ENCODE measurements around the gene ITPR1.

The ITPR1 gene

DNA sequence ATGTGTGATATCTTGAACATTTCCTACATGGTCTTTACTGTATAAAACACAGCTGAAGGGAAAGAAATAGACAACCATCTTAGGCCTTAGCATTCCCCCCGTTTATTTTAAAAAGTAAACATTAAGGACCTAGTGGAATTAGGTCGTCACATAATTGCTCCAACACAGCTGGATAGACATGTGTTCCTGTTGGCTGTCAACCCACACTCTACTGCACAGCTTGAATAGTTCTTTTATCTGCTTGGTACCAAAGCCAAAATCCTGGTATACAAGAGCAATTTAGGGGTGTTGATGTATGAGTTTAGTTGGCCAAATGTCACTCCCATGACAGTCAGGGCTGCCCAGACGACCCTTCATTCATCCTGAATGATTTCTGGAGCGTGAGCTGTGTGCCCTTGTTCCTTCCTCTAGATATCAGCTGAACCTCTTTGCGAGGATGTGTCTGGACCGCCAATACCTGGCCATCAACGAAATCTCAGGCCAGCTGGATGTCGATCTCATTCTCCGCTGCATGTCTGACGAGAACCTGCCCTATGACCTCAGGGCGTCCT lies 179.7 kb downstream of the ITPR1 start:
- no peak for DNase-seq (ENCODE audit: low spot score in 2 of 2)
- H3K27me3 ChIP-seq (ENCODE audit: low read depth) = no peaks in the 10 kb centered on the region
- no peaks in the 10 kb centered on the region for H3K4me1 ChIP-seq
- H3K9me3 ChIP-seq = no peaks in the 10 kb centered on the region
- no peak overlapping the region for H3K4me3 ChIP-seq
- in situ Hi-C loops (cut with MboI; ENCODE audit: low sequenced_read_pairs) = no loop called here
- no peaks in the 10 kb centered on the region for H3K36me3 ChIP-seq (replicated peaks)

DNA sequence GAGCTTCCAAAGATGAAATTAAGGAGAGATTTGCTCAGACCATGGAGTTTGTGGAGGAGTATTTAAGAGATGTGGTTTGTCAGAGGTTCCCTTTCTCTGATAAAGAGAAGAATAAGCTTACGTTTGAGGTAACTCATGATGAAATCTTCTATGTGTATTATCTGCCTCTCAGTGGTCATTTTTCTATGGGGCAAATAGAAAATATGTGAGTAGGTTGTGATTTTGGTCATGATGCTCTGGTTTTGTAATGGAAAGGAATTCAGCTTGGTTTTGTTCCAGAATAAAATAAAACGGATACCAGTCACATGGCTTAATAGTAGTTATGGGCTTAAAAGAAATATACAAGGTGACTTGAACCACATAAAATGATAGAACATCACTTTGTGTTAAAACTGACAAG lies 181.1 kb downstream of the ITPR1 start:
- H3K27me3 ChIP-seq (ENCODE audit: low read depth) = no peaks in the 10 kb centered on the region
- DNase-seq (ENCODE audit: low spot score in 2 of 2) = no peak
- H3K36me3 ChIP-seq (replicated peaks) = no peaks in the 10 kb centered on the region
- in situ Hi-C loops (cut with MboI; ENCODE audit: low sequenced_read_pairs) = no loop called here
- H3K9me3 ChIP-seq = no peaks in the 10 kb centered on the region
- no peak overlapping the region for H3K4me3 ChIP-seq
- H3K4me1 ChIP-seq = no peaks in the 10 kb centered on the region

DNA sequence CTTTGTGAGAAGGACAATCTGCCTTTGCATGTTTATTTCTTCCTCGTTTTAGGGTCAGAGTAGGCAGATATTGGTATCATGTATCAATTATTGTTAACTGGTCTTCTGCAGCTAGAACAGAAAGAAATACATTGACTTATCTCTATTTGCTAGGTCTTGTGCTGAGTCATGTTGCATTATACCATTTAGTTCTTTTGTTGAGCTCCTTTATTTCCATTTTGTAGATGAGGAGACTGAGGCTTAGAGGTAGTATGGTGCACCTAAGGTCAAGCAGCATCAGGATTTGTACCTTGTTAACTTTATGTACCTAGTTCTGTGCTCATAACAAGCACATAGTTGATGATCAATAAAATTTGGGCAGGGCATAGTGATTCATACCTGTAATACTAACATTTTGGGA lies 182.6 kb downstream of the ITPR1 start:
- no peak for DNase-seq (ENCODE audit: low spot score in 2 of 2)
- H3K4me3 ChIP-seq = no peak overlapping the region
- H3K27me3 ChIP-seq (ENCODE audit: low read depth) = no peaks in the 10 kb centered on the region
- H3K36me3 ChIP-seq (replicated peaks) = no peaks in the 10 kb centered on the region
- H3K9me3 ChIP-seq = no peaks in the 10 kb centered on the region
- in situ Hi-C loops (cut with MboI; ENCODE audit: low sequenced_read_pairs) = no loop called here
- no peaks in the 10 kb centered on the region for H3K4me1 ChIP-seq

DNA sequence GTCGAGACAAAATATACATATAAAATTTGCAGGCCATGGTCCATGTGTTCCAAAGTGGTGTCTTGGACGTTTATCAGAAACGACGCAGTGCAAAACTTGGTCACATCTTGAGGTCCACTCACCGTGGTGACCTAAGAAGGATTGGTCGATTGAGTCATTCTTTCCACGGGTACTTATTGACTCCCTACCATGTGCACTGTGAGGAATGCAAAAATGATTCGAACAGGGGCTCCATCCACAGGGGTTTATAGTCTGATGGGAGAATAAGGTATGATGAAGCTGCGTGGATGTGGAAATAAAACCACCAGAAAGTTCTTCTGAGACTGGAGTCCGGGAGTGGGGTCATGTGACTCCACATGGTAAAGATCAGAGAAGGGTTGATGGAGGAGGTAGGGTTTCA lies 185.2 kb downstream of the ITPR1 start:
- Histone ChIP-seq H3K27me3 (ENCODE audit: low read depth) (no peaks in the 10 kb centered on the region), H3K4me1 (no peaks in the 10 kb centered on the region), H3K9me3 (no peaks in the 10 kb centered on the region), H3K4me3 (no peak overlapping the region), H3K36me3 (replicated peaks) (no peaks in the 10 kb centered on the region)
- in situ Hi-C loops (cut with MboI; ENCODE audit: low sequenced_read_pairs) = no loop called here
- DNase-seq (ENCODE audit: low spot score in 2 of 2) = no peak

DNA sequence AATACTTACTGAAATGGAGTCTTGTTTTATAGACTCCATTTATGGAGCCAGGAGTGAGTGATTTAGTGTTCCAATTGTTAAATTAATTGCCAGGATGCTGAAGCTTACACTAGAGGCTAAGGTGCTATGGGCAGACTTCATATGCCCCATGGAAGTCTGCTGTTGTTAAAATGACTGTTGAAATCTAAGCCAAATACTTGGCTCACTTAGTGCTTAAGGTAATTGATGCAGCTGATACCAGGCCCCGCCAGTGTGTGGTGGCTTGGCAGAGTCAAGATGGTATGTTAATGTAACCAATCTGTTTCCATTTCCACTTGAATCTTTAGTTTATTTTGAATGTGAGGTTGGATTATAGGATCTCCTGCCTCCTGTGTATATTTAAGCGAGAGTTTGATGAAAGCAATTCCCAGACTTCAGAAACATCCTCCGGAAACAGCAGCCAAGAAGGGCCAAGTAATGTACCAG lies 187.1 kb downstream of the ITPR1 start:
- Histone ChIP-seq H3K9me3 (no peaks in the 10 kb centered on the region), H3K4me3 (no peak overlapping the region), H3K27me3 (ENCODE audit: low read depth) (no peaks in the 10 kb centered on the region), H3K36me3 (replicated peaks) (no peaks in the 10 kb centered on the region), H3K4me1 (no peaks in the 10 kb centered on the region)
- DNase-seq (ENCODE audit: low spot score in 2 of 2) = no peak
- in situ Hi-C loops (cut with MboI; ENCODE audit: low sequenced_read_pairs) = no loop called here

DNA sequence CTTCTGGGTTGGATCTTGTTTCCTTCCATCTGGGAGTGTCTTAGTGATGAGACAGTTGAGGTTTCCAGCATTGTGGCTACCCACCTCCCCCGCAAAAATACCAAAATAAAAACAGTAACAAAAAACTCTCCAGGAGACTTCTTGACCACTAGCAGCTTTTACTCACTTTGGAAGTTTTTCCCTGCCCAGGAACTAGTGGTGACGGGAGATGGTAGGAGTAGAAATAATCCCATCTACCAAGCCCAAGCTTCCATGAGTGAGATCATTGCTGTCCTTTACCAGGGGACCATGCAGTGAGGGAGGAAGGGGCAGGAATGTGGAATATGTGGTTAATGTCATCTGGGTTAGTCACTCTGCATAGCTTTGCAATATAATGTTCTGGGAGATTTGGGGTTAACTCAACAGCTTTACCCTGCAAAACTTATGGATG lies 187.7 kb downstream of the ITPR1 start:
- in situ Hi-C loops (cut with MboI; ENCODE audit: low sequenced_read_pairs) = no loop called here

DNA sequence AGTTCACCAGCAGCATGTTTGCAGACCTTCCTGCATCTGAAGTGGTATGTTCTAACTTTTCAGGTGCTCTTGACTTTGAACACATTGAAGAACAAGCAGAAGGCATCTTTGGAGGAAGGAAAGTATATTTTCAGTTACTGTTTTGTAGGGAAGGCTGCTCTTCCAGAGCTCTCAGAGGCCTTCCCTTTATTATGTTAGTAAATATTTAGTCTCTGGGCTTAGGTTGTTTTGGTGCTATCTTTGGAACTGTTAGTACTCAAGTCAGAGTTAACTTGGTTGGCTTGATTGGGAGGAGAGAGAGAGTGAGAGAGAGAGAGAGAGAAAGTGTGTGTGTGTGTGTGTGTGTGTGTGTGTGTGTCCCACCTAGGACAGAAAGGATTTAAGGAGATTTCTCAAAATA lies 188.2 kb downstream of the ITPR1 start:
- Histone ChIP-seq H3K4me3 (no peak overlapping the region), H3K27me3 (ENCODE audit: low read depth) (no peaks in the 10 kb centered on the region), H3K4me1 (no peaks in the 10 kb centered on the region), H3K36me3 (replicated peaks) (no peaks in the 10 kb centered on the region), H3K9me3 (no peaks in the 10 kb centered on the region)
- in situ Hi-C loops (cut with MboI; ENCODE audit: low sequenced_read_pairs) = no loop called here
- no peak for DNase-seq (ENCODE audit: low spot score in 2 of 2)

More for the DNA sequence above, 187.7 kb downstream of the ITPR1 start:
- Histone ChIP-seq H3K9me3 (no peaks in the 10 kb centered on the region), H3K36me3 (replicated peaks) (no peaks in the 10 kb centered on the region), H3K27me3 (ENCODE audit: low read depth) (no peaks in the 10 kb centered on the region), H3K4me1 (no peaks in the 10 kb centered on the region), H3K4me3 (no peak overlapping the region)
- DNase-seq (ENCODE audit: low spot score in 2 of 2) = no peak

DNA sequence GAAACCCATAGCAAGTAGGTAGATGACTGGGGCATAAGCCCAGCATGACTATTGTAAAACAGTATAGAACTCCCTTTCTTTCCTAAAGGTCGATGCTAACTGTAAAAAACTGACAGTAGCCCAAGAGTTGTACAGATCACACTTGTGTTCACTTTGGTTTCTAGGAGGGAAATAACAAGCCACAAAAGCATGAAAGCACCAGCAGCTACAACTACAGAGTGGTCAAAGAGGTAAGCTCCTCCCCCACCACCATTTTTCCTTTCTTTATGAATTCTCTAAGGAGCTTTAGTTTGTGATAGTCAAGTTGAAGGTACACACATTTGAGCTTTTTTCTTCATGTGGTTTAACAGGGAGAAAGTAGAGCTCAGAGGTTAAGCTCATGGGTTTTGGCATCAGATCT lies 191.0 kb downstream of the ITPR1 start:
- peaks cover 7% of the 10 kb centered on the region; the same call in 1 of the 2 replicates for H3K4me1 ChIP-seq
- no peaks in the 10 kb centered on the region for H3K36me3 ChIP-seq (replicated peaks)
- H3K27me3 ChIP-seq (ENCODE audit: low read depth) = no peaks in the 10 kb centered on the region
- no peaks in the 10 kb centered on the region for H3K9me3 ChIP-seq
- in situ Hi-C loops (cut with MboI; ENCODE audit: low sequenced_read_pairs) = no loop called here
- DNase-seq (ENCODE audit: low spot score in 2 of 2) = no peak
- no peak overlapping the region for H3K4me3 ChIP-seq

DNA sequence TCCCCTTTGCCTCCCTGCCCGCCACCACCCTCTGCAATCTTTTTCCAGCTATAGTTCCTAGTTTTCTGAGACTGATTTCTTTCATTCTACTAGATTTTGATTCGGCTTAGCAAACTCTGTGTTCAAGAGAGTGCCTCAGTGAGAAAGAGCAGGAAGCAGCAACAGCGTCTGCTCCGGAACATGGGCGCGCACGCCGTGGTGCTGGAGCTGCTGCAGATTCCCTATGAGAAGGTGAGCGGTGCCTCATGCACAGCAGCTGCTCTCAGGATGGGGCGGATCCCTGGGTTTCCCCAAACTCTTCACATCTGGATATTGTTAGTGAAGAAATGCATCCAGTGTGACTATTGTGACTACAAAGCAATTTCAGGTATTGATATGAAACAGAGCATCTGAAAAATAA lies 191.8 kb downstream of the ITPR1 start:
- in situ Hi-C loops (cut with MboI; ENCODE audit: low sequenced_read_pairs) = no loop called here
- H3K4me3 ChIP-seq = no peak overlapping the region
- no peaks in the 10 kb centered on the region for H3K27me3 ChIP-seq (ENCODE audit: low read depth)
- DNase-seq (ENCODE audit: low spot score in 2 of 2) = no peak
- H3K4me1 ChIP-seq = peaks cover 7% of the 10 kb centered on the region; the same call in 1 of the 2 replicates
- H3K36me3 ChIP-seq (replicated peaks) = no peaks in the 10 kb centered on the region
- no peaks in the 10 kb centered on the region for H3K9me3 ChIP-seq

DNA sequence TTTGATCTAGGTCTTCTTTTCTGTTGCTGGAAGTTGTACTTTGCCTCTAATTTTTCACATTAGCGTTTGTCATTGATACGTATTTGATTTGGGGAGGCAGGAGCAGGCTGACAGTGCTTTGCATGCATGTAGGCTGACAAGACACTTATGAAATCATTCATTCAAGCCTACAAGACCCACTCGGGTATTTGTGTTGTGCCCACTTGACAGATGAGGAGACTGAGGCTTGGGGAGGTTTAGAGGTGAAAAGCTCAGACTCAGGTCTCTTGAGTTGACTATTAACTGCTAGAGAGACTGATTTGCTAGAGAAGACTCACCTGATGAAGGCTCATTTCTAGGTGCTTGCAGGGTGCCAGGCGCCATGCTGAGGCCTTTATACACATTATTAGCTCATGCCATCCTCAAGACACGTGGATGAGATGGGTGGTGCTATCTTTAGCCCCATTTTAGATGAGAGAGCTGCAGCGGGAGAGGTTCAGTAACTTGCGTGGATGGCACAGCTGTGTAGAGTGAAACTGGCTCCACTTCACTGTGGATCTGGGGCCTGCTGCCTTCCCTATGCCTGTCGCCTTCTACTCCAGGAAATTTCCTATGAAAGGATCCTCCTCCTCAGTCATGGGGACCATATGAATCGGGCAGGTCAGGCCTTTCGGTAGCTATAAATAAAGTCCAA lies 192.7 kb downstream of the ITPR1 start:
- no peak for DNase-seq (ENCODE audit: low spot score in 2 of 2)
- Histone ChIP-seq H3K9me3 (no peaks in the 10 kb centered on the region), H3K36me3 (replicated peaks) (no peaks in the 10 kb centered on the region), H3K4me3 (no peak overlapping the region), H3K27me3 (ENCODE audit: low read depth) (no peaks in the 10 kb centered on the region), H3K4me1 (peaks cover 7% of the 10 kb centered on the region; the same call in 1 of the 2 replicates)
- in situ Hi-C loops (cut with MboI; ENCODE audit: low sequenced_read_pairs) = no loop called here

DNA sequence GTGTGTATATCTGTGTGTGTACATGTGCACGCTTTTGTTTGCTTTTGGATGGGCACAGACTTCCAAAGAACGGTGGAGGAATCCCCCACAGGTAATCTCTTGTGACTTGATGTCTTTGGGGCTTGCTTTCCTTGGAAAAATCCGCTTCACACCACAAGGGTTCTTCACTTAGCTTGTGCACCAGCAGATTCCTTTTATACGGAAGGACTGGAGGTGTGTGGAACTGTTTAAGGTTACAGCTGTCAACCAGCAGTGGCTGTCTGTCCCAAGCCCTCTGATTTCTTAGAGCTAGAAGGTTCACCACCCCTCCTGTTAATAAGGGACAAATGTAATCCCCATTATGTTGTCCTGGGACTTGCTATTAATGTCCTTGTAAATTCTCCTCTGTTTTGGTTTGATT lies 193.5 kb downstream of the ITPR1 start:
- no peaks in the 10 kb centered on the region for H3K27me3 ChIP-seq (ENCODE audit: low read depth)
- H3K4me1 ChIP-seq = peaks cover 7% of the 10 kb centered on the region; the same call in 1 of the 2 replicates
- H3K36me3 ChIP-seq (replicated peaks) = no peaks in the 10 kb centered on the region
- no peak overlapping the region for H3K4me3 ChIP-seq
- no peaks in the 10 kb centered on the region for H3K9me3 ChIP-seq
- DNase-seq (ENCODE audit: low spot score in 2 of 2) = no peak
- in situ Hi-C loops (cut with MboI; ENCODE audit: low sequenced_read_pairs) = no loop called here

DNA sequence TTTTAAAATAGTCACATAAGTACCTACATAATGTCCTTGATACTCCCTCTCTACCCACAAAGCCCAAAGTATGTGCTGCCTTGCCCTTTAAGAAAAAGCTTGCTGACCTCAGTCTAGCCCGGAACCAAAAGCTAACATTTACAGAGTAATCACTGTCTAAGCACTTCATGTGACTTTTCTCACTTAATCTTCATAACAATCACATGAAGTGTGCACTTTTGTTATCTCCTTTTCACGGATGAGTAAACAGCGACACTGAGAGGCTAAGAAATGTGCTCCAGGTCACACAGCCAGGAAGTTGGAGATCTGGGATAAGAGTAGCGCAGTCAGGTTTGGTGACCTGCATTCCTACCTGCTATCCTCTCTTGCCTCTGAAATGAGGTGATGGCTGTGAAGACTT lies 194.0 kb downstream of the ITPR1 start:
- peak; percentile 18 to 67 for DNase-seq (ENCODE audit: low spot score in 2 of 2)
- H3K4me3 ChIP-seq = no peak overlapping the region
- in situ Hi-C loops (cut with MboI; ENCODE audit: low sequenced_read_pairs) = no loop called here
- no peaks in the 10 kb centered on the region for H3K27me3 ChIP-seq (ENCODE audit: low read depth)
- H3K36me3 ChIP-seq (replicated peaks) = no peaks in the 10 kb centered on the region
- H3K4me1 ChIP-seq = peaks cover 7% of the 10 kb centered on the region; the same call in 1 of the 2 replicates
- H3K9me3 ChIP-seq = no peaks in the 10 kb centered on the region

DNA sequence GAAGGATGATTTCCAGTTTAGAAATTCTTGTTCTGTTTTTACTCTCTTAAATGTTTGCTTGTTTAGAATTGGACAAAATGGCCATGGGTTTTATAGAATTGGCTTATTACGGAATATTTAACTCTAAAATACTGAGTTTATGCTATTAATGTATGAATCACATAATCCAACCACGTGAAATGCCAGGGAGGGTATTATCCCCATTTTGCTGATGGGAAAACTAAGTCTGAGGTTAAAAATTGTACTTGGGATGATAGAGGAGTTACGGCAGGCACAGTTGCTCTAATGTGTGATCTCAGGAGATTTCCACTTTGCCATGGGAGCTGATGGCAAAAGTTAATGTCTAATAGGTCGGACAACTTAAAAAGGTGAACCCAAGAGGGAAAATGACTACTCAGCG lies 194.4 kb downstream of the ITPR1 start:
- H3K4me3 ChIP-seq = no peak overlapping the region
- H3K9me3 ChIP-seq = no peaks in the 10 kb centered on the region
- no peaks in the 10 kb centered on the region for H3K27me3 ChIP-seq (ENCODE audit: low read depth)
- H3K36me3 ChIP-seq (replicated peaks) = no peaks in the 10 kb centered on the region
- in situ Hi-C loops (cut with MboI; ENCODE audit: low sequenced_read_pairs) = no loop called here
- peaks cover 7% of the 10 kb centered on the region; the same call in 1 of the 2 replicates for H3K4me1 ChIP-seq
- no peak for DNase-seq (ENCODE audit: low spot score in 2 of 2)

DNA sequence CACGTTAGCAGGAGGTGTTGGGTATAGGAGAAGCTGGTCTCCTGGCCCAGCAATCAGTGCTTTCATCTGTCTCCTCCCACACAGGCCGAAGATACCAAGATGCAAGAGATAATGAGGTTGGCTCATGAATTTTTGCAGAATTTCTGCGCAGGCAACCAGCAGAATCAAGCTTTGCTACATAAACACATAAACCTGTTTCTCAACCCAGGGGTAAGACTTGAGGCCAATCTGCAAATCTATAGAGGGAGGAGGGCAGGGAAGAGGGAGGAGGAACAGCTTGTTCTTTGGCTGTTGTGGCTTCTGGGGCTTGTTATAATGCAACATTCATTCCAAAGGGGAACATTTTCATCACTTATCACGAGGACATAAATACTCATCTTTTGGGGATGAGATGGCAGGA lies 195.3 kb downstream of the ITPR1 start:
- in situ Hi-C loops (cut with MboI; ENCODE audit: low sequenced_read_pairs) = no loop called here
- Histone ChIP-seq H3K4me1 (peaks cover 7% of the 10 kb centered on the region; the same call in 1 of the 2 replicates), H3K27me3 (ENCODE audit: low read depth) (no peaks in the 10 kb centered on the region), H3K9me3 (no peaks in the 10 kb centered on the region), H3K4me3 (no peak overlapping the region), H3K36me3 (replicated peaks) (no peaks in the 10 kb centered on the region)
- DNase-seq (ENCODE audit: low spot score in 2 of 2) = no peak
